AG09319 (cell line): ENCODE data around the gene CMIP.

ENCODE experiments used
- DNase-seq: peaks from one replicate; pipeline ENCODE4 v3.0.0-alpha.2; 2010; ENCODE audit warnings: low read depth; ENCODE audit errors: extremely low read depth
- CTCF ChIP-seq: IDR thresholded peaks from 2 replicates; pipeline ENCODE4 v1.5.1; 2011; ENCODE audit warnings: low read depth, mild to moderate bottlenecking, inconsistent platforms, low read length, moderate library complexity

Gene CMIP

GRCh38 chr16:81586417-81586816, 141.8 kb downstream of the CMIP start:
- no peak for TF ChIP-seq CTCF

GRCh38 chr16:81586977-81587625, 142.5 kb downstream of the CMIP start:
- no peak for DNase-seq
- no peak for TF ChIP-seq CTCF

More at GRCh38 chr16:81586417-81586816, 141.8 kb downstream of the CMIP start:
- DNase-seq, result no peak

- no peak for DNase-seq
- no peak for TF ChIP-seq CTCF
Observed at GRCh38 chr16:81587626-81588160, 143.1 kb downstream of the CMIP start.

GRCh38 chr16:81588326-81589081, 143.9 kb downstream of the CMIP start:
- no peak for DNase-seq
- no peak for TF ChIP-seq CTCF

GRCh38 chr16:81589975-81590650, 145.5 kb downstream of the CMIP start:
- no peak for TF ChIP-seq CTCF
- DNase-seq, result no peak

GRCh38 chr16:81590714-81591544, 146.3 kb downstream of the CMIP start:
- no peak for DNase-seq
- TF ChIP-seq CTCF, result no peak
